H9 (cell line): ENCODE data around the gene TRAPPC8. TPM values are rescaled to one million over a fixed set of nuclear protein-coding genes. Genes with fewer than 3 reads are reported as not detected.

ENCODE experiments used
- DNase-seq: peaks from one replicate; pipeline ENCODE4 v3.0.0-alpha.2; 2017
- H2AFZ ChIP-seq: one replicate; pipeline ENCODE4 v1.6.1; 2013; ENCODE audit warnings: mild to moderate bottlenecking, low read length, control low read depth, moderate library complexity
- H2AK5ac ChIP-seq: 2 replicates; pipeline ENCODE4 v1.6.1; 2013; ENCODE audit warnings: low read length, control low read depth, mixed read lengths; ENCODE audit not compliant: insufficient read length
- H2BK120ac ChIP-seq: one replicate; pipeline ENCODE4 v1.6.1; 2013; ENCODE audit warnings: low read depth, mild to moderate bottlenecking, low read length, control low read depth, inconsistent platforms; ENCODE audit not compliant: poor library complexity, severe bottlenecking
- H2BK12ac ChIP-seq: 2 replicates; pipeline ENCODE4 v1.6.1; 2013; ENCODE audit warnings: low read length, control low read depth, mixed read lengths, low read depth; ENCODE audit not compliant: insufficient read length
- H2BK15ac ChIP-seq: 2 replicates; pipeline ENCODE4 v1.6.1; 2013; ENCODE audit warnings: low read depth, low read length, control low read depth
- H2BK20ac ChIP-seq: one replicate; pipeline ENCODE4 v1.6.1; 2013; ENCODE audit warnings: low read depth, mild to moderate bottlenecking, low read length, control low read depth, inconsistent platforms; ENCODE audit not compliant: poor library complexity, severe bottlenecking
- H2BK5ac ChIP-seq: 2 replicates; pipeline ENCODE4 v1.6.1; 2013; ENCODE audit warnings: low read length, control low read depth, mixed read lengths; ENCODE audit not compliant: insufficient read length
- H3K14ac ChIP-seq: 2 replicates; pipeline ENCODE4 v1.6.1; 2013; ENCODE audit warnings: low read length, control low read depth; ENCODE audit not compliant: insufficient read depth
- H3K18ac ChIP-seq: 2 replicates; pipeline ENCODE4 v1.6.1; 2013; ENCODE audit warnings: low read depth, mild to moderate bottlenecking, mixed read lengths, low read length, control low read depth; ENCODE audit not compliant: insufficient read length
- H3K23ac ChIP-seq: 2 replicates; pipeline ENCODE4 v1.6.1; 2013; ENCODE audit warnings: low read length, control low read depth, mixed read lengths, low read depth; ENCODE audit not compliant: insufficient read length
- H3K23me2 ChIP-seq: 2 replicates; pipeline ENCODE4 v1.6.1; 2013; ENCODE audit warnings: low read depth, mild to moderate bottlenecking, mixed read lengths, low read length, control low read depth; ENCODE audit not compliant: insufficient read length, poor library complexity, severe bottlenecking
- H3K27ac ChIP-seq: 2 replicates; pipeline ENCODE4 v1.5.1; 2013; ENCODE audit warnings: low read length, control low read depth, mixed read lengths, low read depth; ENCODE audit not compliant: insufficient read length
- H3K27me3 ChIP-seq: 2 replicates; pipeline ENCODE4 v1.6.1; 2013; ENCODE audit warnings: low read length, control low read depth, inconsistent platforms; ENCODE audit not compliant: insufficient read depth
- H3K4ac ChIP-seq: 2 replicates; pipeline ENCODE4 v1.6.1; 2013; ENCODE audit warnings: low read depth, mild to moderate bottlenecking, control low read depth, inconsistent platforms, low read length, moderate library complexity
- H3K4me1 ChIP-seq: 2 replicates; pipeline ENCODE4 v1.6.1; 2013; ENCODE audit warnings: low read length, control low read depth, inconsistent platforms; ENCODE audit not compliant: insufficient read depth
- H3K4me2 ChIP-seq: 2 replicates; pipeline ENCODE4 v1.6.1; 2013; ENCODE audit warnings: low read length, control low read depth, mixed read lengths; ENCODE audit not compliant: insufficient read length, insufficient read depth
- H3K56ac ChIP-seq: 2 replicates; pipeline ENCODE4 v1.6.1; 2013; ENCODE audit warnings: low read depth, mild to moderate bottlenecking, mixed read lengths, low read length, control low read depth; ENCODE audit not compliant: insufficient read length
- H3K79me1 ChIP-seq: 2 replicates; pipeline ENCODE4 v1.6.1; 2013; ENCODE audit warnings: low read depth, mild to moderate bottlenecking, moderate library complexity, low read length, control low read depth, inconsistent platforms; ENCODE audit not compliant: insufficient read depth, poor library complexity, severe bottlenecking
- H3K79me2 ChIP-seq: 2 replicates; pipeline ENCODE4 v1.6.1; 2013; ENCODE audit warnings: low read length, control low read depth, inconsistent platforms; ENCODE audit not compliant: insufficient read depth
- H3K9ac ChIP-seq: 2 replicates; pipeline ENCODE4 v1.6.1; 2013; ENCODE audit warnings: low read length, control low read depth, mixed read lengths; ENCODE audit not compliant: insufficient read length; ENCODE audit errors: extremely low read depth
- H3K9me3 ChIP-seq: one replicate; pipeline ENCODE4 v1.6.1; 2013; ENCODE audit warnings: low read depth, low read length, inconsistent platforms; ENCODE audit not compliant: control insufficient read depth
- H3T11ph ChIP-seq: one replicate; pipeline ENCODE4 v1.6.1; 2013; ENCODE audit warnings: mild to moderate bottlenecking, low read length, control low read depth, inconsistent platforms
- H4K20me1 ChIP-seq: one replicate; pipeline ENCODE4 v1.6.1; 2013; ENCODE audit not compliant: control insufficient read depth, insufficient read length, insufficient read depth
- H4K5ac ChIP-seq: 2 replicates; pipeline ENCODE4 v1.6.1; 2013; ENCODE audit warnings: low read depth, mild to moderate bottlenecking, mixed read lengths, low read length, control low read depth; ENCODE audit not compliant: insufficient read length
- H4K8ac ChIP-seq: replicated peaks from 2 replicates; pipeline ENCODE4 v1.6.1; 2013; ENCODE audit warnings: low read length, control low read depth, mixed read lengths, low read depth; ENCODE audit not compliant: insufficient read length
- H4K91ac ChIP-seq: 2 replicates; pipeline ENCODE4 v1.6.1; 2013; ENCODE audit warnings: low read depth, mild to moderate bottlenecking, moderate library complexity, mixed read lengths, low read length, control low read depth; ENCODE audit not compliant: insufficient read length
- H3K27ac Mint-ChIP-seq, 3 experiments: 2 replicates in 2 of 3; 3 replicates in 1 of 3; pipeline ENCODE4 v1.8.0; 2020 to 2021; ENCODE audit warnings: mixed read lengths in 3 of 3, mild to moderate bottlenecking in 1 of 3, moderate library complexity in 1 of 3
- H3K27me3 Mint-ChIP-seq: 2 replicates; pipeline ENCODE4 v1.8.0; 2021; ENCODE audit warnings: low read depth, mild to moderate bottlenecking, moderate library complexity, mixed read lengths
- H3K36me3 Mint-ChIP-seq, 3 experiments: 2 replicates in 2 of 3; 3 replicates in 1 of 3; pipeline ENCODE4 v1.8.0; 2020 to 2021; ENCODE audit warnings: low read depth in 3 of 3, mixed read lengths in 3 of 3; ENCODE audit not compliant: insufficient read depth in 1 of 3
- H3K4me1 Mint-ChIP-seq, 2 experiments: 2 replicates each; pipeline ENCODE4 v1.8.0; 2020; ENCODE audit warnings: mixed read lengths in 2 of 2
- H3K4me3 Mint-ChIP-seq, 2 experiments: 2 replicates in 1 of 2; 3 replicates in 1 of 2; pipeline ENCODE4 v1.8.0; 2020 to 2021; ENCODE audit warnings: mild to moderate bottlenecking in 2 of 2, mixed read lengths in 2 of 2, moderate library complexity in 1 of 2
- H3K9me3 Mint-ChIP-seq, 2 experiments: 2 replicates in 1 of 2; 3 replicates in 1 of 2; pipeline ENCODE4 v1.8.0; 2020; ENCODE audit warnings: mild to moderate bottlenecking in 2 of 2, mixed read lengths in 2 of 2, moderate library complexity in 1 of 2
- WGBS: extraction: QIAGEN DNeasy Blood & Tissue Kit; methylation state at CpG from one replicate; pipeline ENCODE4 v1.1.7; 2013; ENCODE audit warnings: missing lambda C conversion rate, low lambda C conversion rate, mixed read lengths; ENCODE audit not compliant: insufficient read length; ENCODE audit errors: extremely low coverage; 5-methylcytosine and 5-hydroxymethylcytosine counted together
- total RNA-seq: library from RNA; stranded (reverse); gene quantifications from 2 replicates; pipeline ENCODE4 v1.2.1, GENCODE V29; 2021
- TF ChIP-seq, protein P1 (sequence below): fragments of 200-600 bp; sonication (generic); conservative IDR thresholded peaks from 3 replicates; pipeline ENCODE4 v1.8.0; 2021; ENCODE audit warnings: antibody characterized with exemption, mild to moderate bottlenecking

Gene TRAPPC8
- total RNA-seq, 1 experiment from 2014 or later = 40.4 TPM

GRCh38 chr18:31983976-31984375, 41.0 kb upstream of the TRAPPC8 start:
- Mint-ChIP-seq H3K9me3 (peaks cover 5 to 6% of the 10 kb centered on the region in 2 experiments), H3K27ac (no peak overlapping the region), H3K36me3 (peaks cover under 1 to 6% (median under 1%) of the 10 kb centered on the region in 3 experiments; a peak in 4 of 7 replicates), H3K4me1 (no peaks in the 10 kb centered on the region), H3K27me3 (no peaks in the 10 kb centered on the region), H3K4me3 (no peak overlapping the region)
- Histone ChIP-seq H3K18ac (no peak overlapping the region), H4K8ac (no peak overlapping the region), H2AK5ac (no peak overlapping the region), H3K4me1 (no peaks in the 10 kb centered on the region), H3K23me2 (no peaks in the 10 kb centered on the region), H2BK120ac (no peak overlapping the region), H3K23ac (no peak overlapping the region), H3K4ac (no peak overlapping the region), H3K79me1 (no peaks in the 10 kb centered on the region), H4K5ac (no peak overlapping the region), H3K27ac (no peak overlapping the region), H3K14ac (no peak overlapping the region), H3K79me2 (no peaks in the 10 kb centered on the region), H2BK15ac (no peak overlapping the region), H2BK5ac (no peak overlapping the region), H3K27me3 (no peaks in the 10 kb centered on the region), H3K9me3 (no peaks in the 10 kb centered on the region), H2AFZ (no peak overlapping the region), H3K9ac (no peak overlapping the region), H4K91ac (no peak overlapping the region), H2BK12ac (no peak overlapping the region), H4K20me1 (no peaks in the 10 kb centered on the region), H3T11ph (no peak overlapping the region), H2BK20ac (no peak overlapping the region), H3K56ac (no peak overlapping the region), H3K4me2 (no peak overlapping the region)
- TF ChIP-seq, protein P1, sequence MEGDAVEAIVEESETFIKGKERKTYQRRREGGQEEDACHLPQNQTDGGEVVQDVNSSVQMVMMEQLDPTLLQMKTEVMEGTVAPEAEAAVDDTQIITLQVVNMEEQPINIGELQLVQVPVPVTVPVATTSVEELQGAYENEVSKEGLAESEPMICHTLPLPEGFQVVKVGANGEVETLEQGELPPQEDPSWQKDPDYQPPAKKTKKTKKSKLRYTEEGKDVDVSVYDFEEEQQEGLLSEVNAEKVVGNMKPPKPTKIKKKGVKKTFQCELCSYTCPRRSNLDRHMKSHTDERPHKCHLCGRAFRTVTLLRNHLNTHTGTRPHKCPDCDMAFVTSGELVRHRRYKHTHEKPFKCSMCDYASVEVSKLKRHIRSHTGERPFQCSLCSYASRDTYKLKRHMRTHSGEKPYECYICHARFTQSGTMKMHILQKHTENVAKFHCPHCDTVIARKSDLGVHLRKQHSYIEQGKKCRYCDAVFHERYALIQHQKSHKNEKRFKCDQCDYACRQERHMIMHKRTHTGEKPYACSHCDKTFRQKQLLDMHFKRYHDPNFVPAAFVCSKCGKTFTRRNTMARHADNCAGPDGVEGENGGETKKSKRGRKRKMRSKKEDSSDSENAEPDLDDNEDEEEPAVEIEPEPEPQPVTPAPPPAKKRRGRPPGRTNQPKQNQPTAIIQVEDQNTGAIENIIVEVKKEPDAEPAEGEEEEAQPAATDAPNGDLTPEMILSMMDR = no peak
- DNase-seq = no peak
- no CpG with 5 or more reads among the region's 5 CpGs for WGBS
